AG09319 (cell line): ENCODE results near the gene TRIM44.

ENCODE experiments used
- DNase-seq: peaks from one replicate; pipeline ENCODE4 v3.0.0-alpha.2; 2010; ENCODE audit warnings: low read depth; ENCODE audit errors: extremely low read depth
- TF ChIP-seq, protein P1 (sequence below): IDR thresholded peaks from 2 replicates; pipeline ENCODE4 v1.5.1; 2011; ENCODE audit warnings: low read depth, mild to moderate bottlenecking, inconsistent platforms, low read length, moderate library complexity

Gene TRIM44, protein sequence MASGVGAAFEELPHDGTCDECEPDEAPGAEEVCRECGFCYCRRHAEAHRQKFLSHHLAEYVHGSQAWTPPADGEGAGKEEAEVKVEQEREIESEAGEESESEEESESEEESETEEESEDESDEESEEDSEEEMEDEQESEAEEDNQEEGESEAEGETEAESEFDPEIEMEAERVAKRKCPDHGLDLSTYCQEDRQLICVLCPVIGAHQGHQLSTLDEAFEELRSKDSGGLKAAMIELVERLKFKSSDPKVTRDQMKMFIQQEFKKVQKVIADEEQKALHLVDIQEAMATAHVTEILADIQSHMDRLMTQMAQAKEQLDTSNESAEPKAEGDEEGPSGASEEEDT

DNA sequence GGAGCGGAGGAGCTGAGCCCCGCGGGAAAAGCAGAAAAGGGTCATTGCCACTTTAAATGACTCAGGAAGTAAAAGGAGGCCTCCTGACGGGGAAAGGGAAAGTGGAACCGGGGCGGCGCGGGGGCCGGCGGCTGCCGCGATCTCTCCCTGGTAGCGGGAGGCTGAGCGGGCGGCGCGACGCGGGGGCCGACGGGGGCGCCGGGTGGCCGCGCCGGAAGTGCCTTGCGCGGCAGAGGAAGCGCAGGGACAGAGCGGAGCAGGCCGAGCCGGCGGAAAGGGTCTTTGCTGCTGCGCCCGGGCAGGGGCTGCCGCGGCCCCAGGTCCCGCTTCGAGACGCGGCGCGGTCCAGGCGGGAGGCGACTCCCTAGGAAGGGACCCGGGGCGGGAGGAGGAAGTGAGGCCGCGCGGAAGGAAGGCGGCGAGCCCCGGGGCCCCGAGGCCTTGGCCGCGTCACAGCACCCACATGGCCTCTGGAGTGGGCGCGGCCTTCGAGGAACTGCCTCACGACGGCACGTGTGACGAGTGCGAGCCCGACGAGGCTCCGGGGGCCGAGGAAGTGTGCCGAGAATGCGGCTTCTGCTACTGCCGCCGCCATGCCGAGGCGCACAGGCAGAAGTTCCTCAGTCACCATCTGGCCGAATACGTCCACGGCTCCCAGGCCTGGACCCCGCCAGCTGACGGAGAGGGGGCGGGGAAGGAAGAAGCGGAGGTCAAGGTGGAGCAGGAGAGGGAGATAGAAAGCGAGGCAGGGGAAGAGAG is at the start of gene TRIM44:
TRIM44 (plus strand) TSS at position 127 of the 759 bp plus-strand sequence; CDS start at position 464, 337 bp downstream.
- TF ChIP-seq, protein P1, sequence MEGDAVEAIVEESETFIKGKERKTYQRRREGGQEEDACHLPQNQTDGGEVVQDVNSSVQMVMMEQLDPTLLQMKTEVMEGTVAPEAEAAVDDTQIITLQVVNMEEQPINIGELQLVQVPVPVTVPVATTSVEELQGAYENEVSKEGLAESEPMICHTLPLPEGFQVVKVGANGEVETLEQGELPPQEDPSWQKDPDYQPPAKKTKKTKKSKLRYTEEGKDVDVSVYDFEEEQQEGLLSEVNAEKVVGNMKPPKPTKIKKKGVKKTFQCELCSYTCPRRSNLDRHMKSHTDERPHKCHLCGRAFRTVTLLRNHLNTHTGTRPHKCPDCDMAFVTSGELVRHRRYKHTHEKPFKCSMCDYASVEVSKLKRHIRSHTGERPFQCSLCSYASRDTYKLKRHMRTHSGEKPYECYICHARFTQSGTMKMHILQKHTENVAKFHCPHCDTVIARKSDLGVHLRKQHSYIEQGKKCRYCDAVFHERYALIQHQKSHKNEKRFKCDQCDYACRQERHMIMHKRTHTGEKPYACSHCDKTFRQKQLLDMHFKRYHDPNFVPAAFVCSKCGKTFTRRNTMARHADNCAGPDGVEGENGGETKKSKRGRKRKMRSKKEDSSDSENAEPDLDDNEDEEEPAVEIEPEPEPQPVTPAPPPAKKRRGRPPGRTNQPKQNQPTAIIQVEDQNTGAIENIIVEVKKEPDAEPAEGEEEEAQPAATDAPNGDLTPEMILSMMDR, result no peak
- peak; percentile 52 for DNase-seq

GRCh38 chr11:35614939-35615569 is 47.5 kb upstream of the TRIM44 start:
- TF ChIP-seq, protein P1, result no peak
- no peak for DNase-seq

GRCh38 chr11:35615921-35616900 is 46.4 kb upstream of the TRIM44 start:
- no peak for DNase-seq
- TF ChIP-seq, protein P1, result peak; percentile 53

GRCh38 chr11:35617316-35617686 is 45.3 kb upstream of the TRIM44 start:
- DNase-seq, result no peak
- TF ChIP-seq, protein P1, result no peak

GRCh38 chr11:35617687-35618496 is 44.7 kb upstream of the TRIM44 start, which contains the start of gene FJX1:
FJX1 (plus strand) TSS chr11:35618460; CDS start chr11:35618637, 177 bp downstream.
- DNase-seq, result peak; percentile 56

More at GRCh38 chr11:35617687-35618496, 44.7 kb upstream of the TRIM44 start, which contains the start of gene FJX1:
- TF ChIP-seq, protein P1, result no peak
